SK-N-SH (cell line): Measurements from ENCODE around the gene DNMBP. TPM values are rescaled to one million over a fixed set of nuclear protein-coding genes. Genes with fewer than 3 reads are reported as not detected.

Experiments
- CTCF ChIA-PET: fragments of 300-600, 350-600 bp; formaldehyde crosslinking; extraction: SDS; loops from one replicate; lab custom pipeline; 2021; lab: Yijun Ruan, JAX
- POLR2A ChIA-PET: fragments of 350-600 bp; sonication (Branson Sonifier 250); formaldehyde crosslinking; extraction: SDS; loops from one replicate; lab custom pipeline; 2020; ENCODE audit warnings: antibody characterized with exemption, inconsistent platforms; lab: Yijun Ruan, JAX
- DNase-seq: peaks from one replicate; pipeline ENCODE4 v3.0.0; 2012
- H2AFZ ChIP-seq: fragments of 200-600 bp; sonication (generic); 2 replicates; pipeline ENCODE4 v1.8.1; 2016; ENCODE audit warnings: antibody characterized with exemption, mild to moderate bottlenecking, low read depth
- H3F3A ChIP-seq: fragments of 200-600 bp; sonication (generic); replicated peaks from 2 replicates; pipeline ENCODE3; 2016; ENCODE audit warnings: antibody characterized with exemption, mild to moderate bottlenecking; ENCODE audit not compliant: insufficient read depth
- H3K27ac ChIP-seq, 2 experiments: fragments of 200-500 bp in 1 of 2; fragments of 200-600 bp in 1 of 2; sonication (Bioruptor generic) in 1 of 2; sonication (generic), shearing (Covaris generic) in 1 of 2; 2 replicates each; pipeline versions ENCODE4 v1.5.1 to v1.6.1; 2014 to 2016; ENCODE audit warnings: low read depth in 2 of 2, inconsistent platforms in 1 of 2, low read length in 1 of 2, mild to moderate bottlenecking in 1 of 2, mixed read lengths in 1 of 2
- H3K27me3 ChIP-seq: fragments of 200-600 bp; sonication (generic), shearing (Covaris generic); 2 replicates; pipeline ENCODE4 v1.6.1; 2016; ENCODE audit warnings: mixed run types; ENCODE audit not compliant: insufficient read depth
- H3K36me3 ChIP-seq, 2 experiments: fragments of 200-500 bp in 1 of 2; fragments of 200-600 bp in 1 of 2; sonication (Bioruptor generic) in 1 of 2; sonication (generic) in 1 of 2; replicated peaks in 1 of 2; 2 replicates each; pipeline versions ENCODE3 to v1.5.1; 2014 to 2016; ENCODE audit warnings: low read length in 1 of 2, mild to moderate bottlenecking in 1 of 2; ENCODE audit not compliant: insufficient read depth in 2 of 2, control insufficient read depth in 1 of 2
- H3K4me1 ChIP-seq, 2 experiments: fragments of 200-500 bp in 1 of 2; fragments of 200-600 bp in 1 of 2; sonication (Bioruptor generic) in 1 of 2; sonication (generic), shearing (Covaris generic) in 1 of 2; 2 replicates each; pipeline versions ENCODE4 v1.5.1 to v1.6.1; 2014 to 2016; ENCODE audit warnings: low read depth in 1 of 2, low read length in 1 of 2, mixed run types in 1 of 2; ENCODE audit not compliant: insufficient read depth in 2 of 2, control insufficient read depth in 1 of 2
- H3K4me2 ChIP-seq: fragments of 200-600 bp; sonication (generic), shearing (Covaris generic); 2 replicates; pipeline ENCODE4 v1.6.1; 2017; ENCODE audit warnings: mixed run types
- H3K4me3 ChIP-seq, 2 experiments: fragments of 200-500 bp in 1 of 2; fragments of 200-600 bp in 1 of 2; sonication (Bioruptor generic) in 1 of 2; sonication (generic), shearing (Covaris generic) in 1 of 2; 2 replicates each; pipeline versions ENCODE4 v1.5.1 to v1.8.1; 2014 to 2016; ENCODE audit warnings: low read depth in 2 of 2, inconsistent platforms in 1 of 2, low read length in 1 of 2, mild to moderate bottlenecking in 1 of 2, mixed read lengths in 1 of 2, moderate library complexity in 1 of 2
- H3K79me2 ChIP-seq: fragments of 200-600 bp; sonication (generic); 2 replicates; pipeline ENCODE4 v1.8.1; 2017; ENCODE audit warnings: mild to moderate bottlenecking; ENCODE audit not compliant: insufficient read depth
- H3K9ac ChIP-seq: fragments of 200-600 bp; sonication (generic); 2 replicates; pipeline ENCODE4 v1.6.1; 2017; ENCODE audit warnings: mixed run types
- H3K9me2 ChIP-seq: fragments of 200-600 bp; sonication (generic); 2 replicates; pipeline ENCODE4 v1.6.1; 2017; ENCODE audit warnings: mixed run types
- H3K9me3 ChIP-seq: fragments of 200-600 bp; sonication (generic); 2 replicates; pipeline ENCODE4 v1.6.1; 2017; ENCODE audit warnings: mixed run types, mild to moderate bottlenecking, moderate library complexity
- H4K20me1 ChIP-seq: fragments of 200-600 bp; sonication (generic); 2 replicates; pipeline ENCODE4 v1.6.1; 2017; ENCODE audit warnings: mild to moderate bottlenecking, mixed run types; ENCODE audit not compliant: insufficient read depth
- CHD2 ChIP-seq: fragments of 150-350 bp; IDR thresholded peaks from 2 replicates; pipeline ENCODE4 v1.6.1; 2018; ENCODE audit warnings: low read length; ENCODE audit not compliant: partially characterized antibody
- ELF1 ChIP-seq: IDR thresholded peaks from 2 replicates; pipeline ENCODE4 v1.4.0; 2012
- EZH2phosphoT487 ChIP-seq: fragments of 200-600 bp; sonication (generic); IDR thresholded peaks from 2 replicates; pipeline ENCODE4 v1.6.1; 2017; ENCODE audit warnings: low read depth, mixed run types, mild to moderate bottlenecking, antibody characterized with exemption, moderate library complexity, borderline replicate concordance
- FOSL2 ChIP-seq: IDR thresholded peaks from 2 replicates; pipeline ENCODE4 v1.4.0; 2012; ENCODE audit warnings: low read depth, mild to moderate bottlenecking, moderate library complexity, borderline replicate concordance
- FOXJ3 ChIP-seq: sonication (generic); formaldehyde crosslinking; IDR thresholded peaks from 2 replicates; pipeline ENCODE4 v1.5.1; 2020; ENCODE audit warnings: mild to moderate bottlenecking, missing genetic modification reagents
- FOXM1 ChIP-seq: IDR thresholded peaks from 2 replicates; pipeline ENCODE4 v1.4.0; 2012; ENCODE audit warnings: low read depth, mild to moderate bottlenecking
- IRF3 ChIP-seq: fragments of 150-350 bp; IDR thresholded peaks from 2 replicates; pipeline ENCODE4 v1.6.1; 2016; ENCODE audit warnings: mild to moderate bottlenecking, low read depth, low read length
- MEF2A ChIP-seq: IDR thresholded peaks from 2 replicates; pipeline ENCODE4 v1.4.0; 2012; ENCODE audit warnings: low read depth, borderline replicate concordance
- NFIC ChIP-seq: IDR thresholded peaks from 2 replicates; pipeline ENCODE4 v1.4.0; 2012; ENCODE audit warnings: borderline replicate concordance
- NRF1 ChIP-seq: IDR thresholded peaks from 2 replicates; pipeline ENCODE4 v1.6.1; 2012; ENCODE audit warnings: low read depth, mild to moderate bottlenecking, low read length
- REST ChIP-seq: IDR thresholded peaks from 2 replicates; pipeline ENCODE4 v1.6.1; 2012; ENCODE audit warnings: mild to moderate bottlenecking, low read depth, low read length, moderate library complexity
- RFX5 ChIP-seq: IDR thresholded peaks from 2 replicates; pipeline ENCODE4 v1.6.1; 2012; ENCODE audit warnings: mild to moderate bottlenecking, improper control_type of control experiment, low read length
- TCF12 ChIP-seq: IDR thresholded peaks from 2 replicates; pipeline ENCODE4 v1.4.0; 2012
- TEAD4 ChIP-seq: IDR thresholded peaks from 2 replicates; pipeline ENCODE4 v1.4.0; 2012; ENCODE audit warnings: mild to moderate bottlenecking, borderline replicate concordance; ENCODE audit not compliant: insufficient read depth
- USF2 ChIP-seq: fragments of 150-350 bp; IDR thresholded peaks from 2 replicates; pipeline ENCODE4 v1.6.1; 2017; ENCODE audit warnings: antibody characterized with exemption, low read length, low read depth, borderline replicate concordance
- WGBS: methylation state at CpG from one replicate; pipeline ENCODE4 v1.1.6; 2017; ENCODE audit warnings: low lambda C conversion rate; 5-methylcytosine and 5-hydroxymethylcytosine counted together
- polyA plus RNA-seq, 3 experiments: library from polyadenylated mRNA; depleted of rRNA; stranded (reverse); fragments of >200 nt; gene quantifications; 2 replicates each; pipeline ENCODE4 v1.2.3, GENCODE V29; 2012

The DNMBP gene
- polyA plus RNA-seq, 1 of the 3 experiments (the other 2 are of a cell fraction), result 40.2 TPM

GRCh38 chr10:99981581-99982199 lies 28.1 kb downstream of the DNMBP start:
- no peak overlapping the region for H3K9ac ChIP-seq
- ChIA-PET POLR2A (no interaction called here), CTCF (interaction anchor here (1.8 kb wide), 1 partner anchor 136 kb away, joined by 5 read pairs; no protein-coding TSS in a partner anchor)
- peaks cover 9 to 72% of the 10 kb centered on the region in 2 experiments; a peak in 3 of 4 replicates for H3K4me1 ChIP-seq
- no peaks in the 10 kb centered on the region for H3K9me3 ChIP-seq
- no peaks in the 10 kb centered on the region for H3K9me2 ChIP-seq
- H2AFZ ChIP-seq, result no peak overlapping the region
- peaks cover 96% of the 10 kb centered on the region for H3K79me2 ChIP-seq
- peaks cover 71% of the 10 kb centered on the region for H3F3A ChIP-seq
- TF ChIP-seq TCF12 (no peak), TEAD4 (no peak), IRF3 (no peak), FOSL2 (no peak), REST (no peak), NRF1 (no peak), NFIC (no peak), MEF2A (no peak), USF2 (no peak), FOXJ3 (CRISPR knock-in tag) (no peak), ELF1 (no peak), EZH2phosphoT487 (no peak), FOXM1 (no peak), CHD2 (no peak), RFX5 (no peak)
- no peaks in the 10 kb centered on the region for H3K27me3 ChIP-seq
- WGBS, result 91% methylated on average over 6 of the region's 6 CpGs
- H3K36me3 ChIP-seq, result peaks cover 0 to 33% of the 10 kb centered on the region in 2 experiments
- 0 out of 2 replicates have a peak overlapping the region, but pooled peaks have one; percentile 11 for H3K4me2 ChIP-seq
- peak overlapping the region in 1 of 2 experiments; percentile 94; a peak in 2 of 4 replicates for H3K27ac ChIP-seq
- H3K4me3 ChIP-seq, result no peak overlapping the region
- no peak for DNase-seq
- no peaks in the 10 kb centered on the region for H4K20me1 ChIP-seq
